Neuronal stem cell (in vitro differentiated cells): ENCODE results near the gene PPIE.

Experiments used
- DNase-seq: peaks from one replicate; pipeline ENCODE4 v3.0.0-alpha.2; 2013; ENCODE audit warnings: low spot score
- H2AFZ ChIP-seq: one replicate; pipeline ENCODE4 v1.6.1; 2013; ENCODE audit warnings: mild to moderate bottlenecking, low read length, inconsistent platforms
- H2AK5ac ChIP-seq: 2 replicates; pipeline ENCODE4 v1.6.1; 2013; ENCODE audit warnings: low read depth, mild to moderate bottlenecking, inconsistent platforms, low read length, moderate library complexity, mixed read lengths
- H2BK120ac ChIP-seq: 2 replicates; pipeline ENCODE4 v1.6.1; 2013; ENCODE audit warnings: low read depth, mild to moderate bottlenecking, inconsistent platforms, low read length, moderate library complexity, mixed read lengths
- H2BK12ac ChIP-seq: one replicate; pipeline ENCODE4 v1.6.1; 2013; ENCODE audit warnings: low read length, inconsistent platforms
- H2BK15ac ChIP-seq: 2 replicates; pipeline ENCODE4 v1.6.1; 2013; ENCODE audit warnings: mild to moderate bottlenecking, low read length, inconsistent platforms, mixed read lengths
- H2BK5ac ChIP-seq: one replicate; pipeline ENCODE4 v1.6.1; 2013; ENCODE audit warnings: inconsistent platforms, mild to moderate bottlenecking, low read length, moderate library complexity
- H3K14ac ChIP-seq: one replicate; pipeline ENCODE4 v1.6.1; 2013; ENCODE audit warnings: low read length, inconsistent platforms
- H3K18ac ChIP-seq: 2 replicates; pipeline ENCODE4 v1.6.1; 2013; ENCODE audit warnings: low read length, inconsistent platforms
- H3K23ac ChIP-seq: 2 replicates; pipeline ENCODE4 v1.6.1; 2013; ENCODE audit warnings: low read depth, mild to moderate bottlenecking, mixed read lengths, low read length, inconsistent platforms; ENCODE audit not compliant: poor library complexity
- H3K27ac ChIP-seq: replicated peaks from 3 replicates; pipeline ENCODE4 v1.5.1; 2013; ENCODE audit warnings: low read length, inconsistent platforms
- H3K27me3 ChIP-seq, 3 experiments: 2 replicates each; pipeline ENCODE4 v1.6.1; 2013; ENCODE audit warnings: low read length in 3 of 3, mild to moderate bottlenecking in 2 of 3, inconsistent platforms in 1 of 3, low read depth in 1 of 3, mixed read lengths in 1 of 3, moderate library complexity in 1 of 3; ENCODE audit not compliant: control insufficient read depth in 3 of 3, insufficient read depth in 3 of 3
- H3K36me3 ChIP-seq, 2 donors: replicated peaks in 1 of 2; 2 replicates each; pipeline ENCODE4 v1.6.1; 2013; ENCODE audit warnings: low read length in 2 of 2; ENCODE audit not compliant: control insufficient read depth in 2 of 2, insufficient read depth in 2 of 2
- H3K4ac ChIP-seq: 2 replicates; pipeline ENCODE4 v1.6.1; 2013; ENCODE audit warnings: inconsistent platforms, mild to moderate bottlenecking, low read length, moderate library complexity
- H3K4me1 ChIP-seq, 2 donors: 1 replicate in 1 of 2; 2 replicates in 1 of 2; pipeline ENCODE4 v1.6.1; 2013; ENCODE audit warnings: low read length in 2 of 2, low read depth in 1 of 2; ENCODE audit not compliant: control insufficient read depth in 2 of 2, insufficient read depth in 1 of 2
- H3K4me2 ChIP-seq: one replicate; pipeline ENCODE4 v1.6.1; 2013; ENCODE audit warnings: mild to moderate bottlenecking, low read length, inconsistent platforms; ENCODE audit not compliant: insufficient read depth, poor library complexity, severe bottlenecking
- H3K4me3 ChIP-seq, 2 donors: 2 replicates each; pipeline ENCODE4 v1.5.1; 2013; ENCODE audit warnings: low read length in 2 of 2, mild to moderate bottlenecking in 2 of 2, inconsistent platforms in 1 of 2, moderate library complexity in 1 of 2
- H3K79me1 ChIP-seq: one replicate; pipeline ENCODE4 v1.6.1; 2013; ENCODE audit warnings: low read depth, mild to moderate bottlenecking, inconsistent platforms, low read length, moderate library complexity
- H3K9ac ChIP-seq: one replicate; pipeline ENCODE4 v1.6.1; 2013; ENCODE audit warnings: mild to moderate bottlenecking, low read depth, low read length, inconsistent platforms; ENCODE audit not compliant: poor library complexity
- H3K9me3 ChIP-seq, 2 donors: replicated peaks in 1 of 2; 2 replicates each; pipeline versions ENCODE3 to v1.6.1; 2013; ENCODE audit warnings: low read length in 2 of 2, mild to moderate bottlenecking in 2 of 2, inconsistent platforms in 1 of 2, low read depth in 1 of 2, mixed read lengths in 1 of 2, moderate library complexity in 1 of 2; ENCODE audit not compliant: control insufficient read depth in 2 of 2, insufficient read depth in 1 of 2
- H4K8ac ChIP-seq: one replicate; pipeline ENCODE4 v1.6.1; 2013; ENCODE audit warnings: low read depth, mild to moderate bottlenecking, inconsistent platforms, low read length, moderate library complexity
- H4K91ac ChIP-seq: one replicate; pipeline ENCODE4 v1.6.1; 2013; ENCODE audit warnings: low read length, low read depth, mild to moderate bottlenecking, inconsistent platforms; ENCODE audit not compliant: poor library complexity
- WGBS, 2 donors: extraction: QIAGEN DNeasy Blood & Tissue Kit; methylation state at CpG; one replicate each; pipeline ENCODE4 v1.1.7; 2013; ENCODE audit warnings: missing lambda C conversion rate in 2 of 2, mixed read lengths in 1 of 2; ENCODE audit not compliant: insufficient read length in 2 of 2, insufficient replicate concordance in 1 of 2; ENCODE audit errors: extremely low coverage in 2 of 2; 5-methylcytosine and 5-hydroxymethylcytosine counted together

PPIE gene

GRCh38 chr1:39699419-39699818 is 39.3 kb upstream of the PPIE start:
- Histone ChIP-seq H3K18ac (no peak overlapping the region), H2BK120ac (no peak overlapping the region), H2AFZ (no peak overlapping the region), H2BK15ac (no peak overlapping the region), H3K27me3 (peaks cover 0 to 43% (median 15%) of the 10 kb centered on the region in 3 experiments), H4K8ac (no peak overlapping the region), H3K4ac (no peak overlapping the region), H3K9ac (no peak overlapping the region), H2AK5ac (no peak overlapping the region), H4K91ac (no peak overlapping the region), H2BK5ac (no peak overlapping the region), H3K36me3 (no peaks in the 10 kb centered on the region), H2BK12ac (no peak overlapping the region), H3K4me1 (peaks cover 12 to 16% of the 10 kb centered on the region in 2 donors), H3K27ac (no peak overlapping the region), H3K79me1 (no peaks in the 10 kb centered on the region), H3K4me2 (no peak overlapping the region), H3K9me3 (peaks cover 0 to 1% of the 10 kb centered on the region in 2 donors), H3K23ac (no peak overlapping the region), H3K4me3 (no peak overlapping the region), H3K14ac (no peak overlapping the region)
- no peak for DNase-seq
- no CpG with 5 or more reads among the region's 3 CpGs for WGBS, 2 donors

GRCh38 chr1:39700348-39700747 is 38.3 kb upstream of the PPIE start:
- H3K27me3 ChIP-seq: peaks cover 0 to 35% (median 8%) of the 10 kb centered on the region in 3 experiments

DNA sequence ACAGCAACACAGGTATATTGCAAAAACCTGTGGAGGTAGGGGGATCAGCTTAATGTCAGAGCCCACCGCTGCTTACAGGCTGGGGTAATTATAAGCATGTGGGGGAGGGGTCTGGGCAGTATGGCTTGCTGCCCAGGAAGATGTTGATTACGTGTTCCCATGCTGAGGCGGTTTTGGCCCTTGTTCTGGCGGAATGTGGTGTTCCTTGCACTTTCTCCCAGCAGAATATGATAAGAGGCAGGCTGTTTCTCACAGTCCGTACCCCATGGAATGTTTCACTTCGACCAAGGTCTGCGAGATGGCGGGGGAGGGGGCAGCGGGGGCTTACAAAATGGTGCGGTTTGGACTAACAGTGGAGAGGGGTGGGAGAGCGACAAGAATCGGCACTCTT is 37.6 kb upstream of the PPIE start:
- no peak overlapping the region for H4K8ac ChIP-seq
- no peak overlapping the region for H3K9ac ChIP-seq
- H3K9me3 ChIP-seq: peaks cover 0 to 1% of the 10 kb centered on the region in 2 donors
- no peak overlapping the region for H2BK120ac ChIP-seq
- H2AFZ ChIP-seq: peak overlapping the region; percentile 88
- no peak overlapping the region for H2BK5ac ChIP-seq
- DNase-seq: no peak
- no peak overlapping the region for H3K14ac ChIP-seq
- H3K23ac ChIP-seq: no peak overlapping the region
- peaks cover 0 to 39% (median 7%) of the 10 kb centered on the region in 3 experiments for H3K27me3 ChIP-seq
- H3K79me1 ChIP-seq: no peaks in the 10 kb centered on the region
- no peak overlapping the region for H2BK15ac ChIP-seq
- no peaks in the 10 kb centered on the region for H3K36me3 ChIP-seq
- H2AK5ac ChIP-seq: no peak overlapping the region
- no peak overlapping the region for H3K27ac ChIP-seq
- peak overlapping the region; percentile 14 for H3K4me2 ChIP-seq
- no CpG with 5 or more reads among the region's 12 CpGs for WGBS, 2 donors
- H2BK12ac ChIP-seq: no peak overlapping the region
- H3K4me3 ChIP-seq: no peak overlapping the region
- peaks cover 10 to 16% of the 10 kb centered on the region in 2 donors for H3K4me1 ChIP-seq
- H4K91ac ChIP-seq: no peak overlapping the region
- H3K18ac ChIP-seq: no peak overlapping the region
- no peak overlapping the region for H3K4ac ChIP-seq

More at GRCh38 chr1:39700348-39700747, 38.3 kb upstream of the PPIE start:
- Histone ChIP-seq H3K79me1 (no peaks in the 10 kb centered on the region), H3K23ac (no peak overlapping the region), H3K4me2 (no peak overlapping the region), H2AFZ (no peak overlapping the region), H2BK5ac (no peak overlapping the region), H3K4ac (no peak overlapping the region), H3K9ac (no peak overlapping the region), H3K4me3 (no peak overlapping the region), H2BK120ac (no peak overlapping the region), H3K36me3 (no peaks in the 10 kb centered on the region), H3K14ac (no peak overlapping the region), H2AK5ac (no peak overlapping the region), H2BK15ac (no peak overlapping the region), H4K8ac (no peak overlapping the region), H3K9me3 (peaks cover 0 to 1% of the 10 kb centered on the region in 2 donors), H3K4me1 (peaks cover 10 to 16% of the 10 kb centered on the region in 2 donors), H2BK12ac (no peak overlapping the region), H3K27ac (no peak overlapping the region), H4K91ac (no peak overlapping the region), H3K18ac (no peak overlapping the region)
- no CpG with 5 or more reads among the region's 3 CpGs for WGBS, 2 donors
- no peak for DNase-seq

DNA sequence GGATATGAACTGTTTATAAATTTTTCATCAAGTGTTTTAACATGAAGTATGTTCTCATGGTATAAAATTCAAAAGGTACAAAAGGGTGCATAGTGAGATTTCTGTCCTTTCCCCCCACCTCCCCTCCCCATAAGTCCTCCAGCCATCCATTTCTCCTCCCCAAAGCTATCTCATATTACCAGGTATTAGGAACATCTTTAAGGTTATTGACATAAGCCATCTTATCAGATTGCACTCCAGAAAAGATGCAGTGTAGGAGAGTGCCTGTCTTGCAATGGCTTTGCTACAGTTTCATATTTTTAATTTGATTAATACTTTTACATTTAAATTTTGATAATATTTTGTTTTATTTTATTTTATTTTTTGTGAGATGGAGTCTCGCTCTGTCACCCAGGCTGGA is 33.9 kb upstream of the PPIE start:
- H3K9ac ChIP-seq: no peak overlapping the region
- no peak overlapping the region for H2BK12ac ChIP-seq
- H3K4ac ChIP-seq: no peak overlapping the region
- no peak overlapping the region for H2BK5ac ChIP-seq
- no peak overlapping the region for H3K4me2 ChIP-seq
- no peak overlapping the region for H2AK5ac ChIP-seq
- H3K27ac ChIP-seq: no peak overlapping the region
- no peak overlapping the region for H2AFZ ChIP-seq
- H2BK120ac ChIP-seq: no peak overlapping the region
- H3K27me3 ChIP-seq: peaks cover 0 to 35% (median 7%) of the 10 kb centered on the region in 3 experiments
- H3K18ac ChIP-seq: no peak overlapping the region
- no peaks in the 10 kb centered on the region for H3K79me1 ChIP-seq
- peaks cover 10 to 16% of the 10 kb centered on the region in 2 donors for H3K4me1 ChIP-seq
- no peaks in the 10 kb centered on the region for H3K36me3 ChIP-seq
- H3K4me3 ChIP-seq: no peak overlapping the region
- H3K23ac ChIP-seq: no peak overlapping the region
- no peak overlapping the region for H4K8ac ChIP-seq
- H3K9me3 ChIP-seq: no peaks in the 10 kb centered on the region
- WGBS, 2 donors: no CpG with 5 or more reads among the region's 1 CpG
- H4K91ac ChIP-seq: no peak overlapping the region
- no peak overlapping the region for H3K14ac ChIP-seq
- DNase-seq: no peak
- no peak overlapping the region for H2BK15ac ChIP-seq
